Activated CD4-positive, CD25-positive, alpha-beta regulatory T cell treated with anti-CD3 and anti-CD28 coated beads, Interleukin-2, amount 50 U/mL, for 16 hours (primary cell): ENCODE data around the gene FSTL4.

Source experiments
- DNase-seq: peaks from one replicate; pipeline ENCODE4 v3.0.0-alpha.2; 2020; ENCODE audit warnings: low read depth, low spot score

The FSTL4 gene

GRCh38 chr5:133195250-133195649 is 417.1 kb downstream of the FSTL4 start:
- DNase-seq = no peak

- no peak for DNase-seq
These were observed 418.5 kb downstream of the FSTL4 start for GRCh38 chr5:133193794-133194193.

- DNase-seq = no peak
These were observed 419.6 kb downstream of the FSTL4 start for GRCh38 chr5:133192716-133193115.

GRCh38 chr5:133189881-133190280 is 422.5 kb downstream of the FSTL4 start:
- no peak for DNase-seq

- no peak for DNase-seq
These were observed 432.9 kb downstream of the FSTL4 start for GRCh38 chr5:133179405-133179804.

- peak; percentile 14 for DNase-seq
These were observed 441.5 kb downstream of the FSTL4 start for GRCh38 chr5:133170756-133171387.

- DNase-seq = no peak
These were observed 447.6 kb downstream of the FSTL4 start for GRCh38 chr5:133164759-133165158.

GRCh38 chr5:133163839-133164238 is 448.5 kb downstream of the FSTL4 start:
- DNase-seq = no peak

- DNase-seq = no peak
These were observed 452.8 kb downstream of the FSTL4 start for GRCh38 chr5:133159543-133159942.

GRCh38 chr5:133155326-133155969 is 456.9 kb downstream of the FSTL4 start:
- no peak for DNase-seq

GRCh38 chr5:133154274-133155075 is 457.9 kb downstream of the FSTL4 start:
- DNase-seq = no peak

GRCh38 chr5:133150909-133151544 is 461.3 kb downstream of the FSTL4 start:
- DNase-seq = no peak

GRCh38 chr5:133149345-133149744 is 463.0 kb downstream of the FSTL4 start:
- DNase-seq = no peak

- no peak for DNase-seq
These were observed 464.4 kb downstream of the FSTL4 start for GRCh38 chr5:133147815-133148567.

- no peak for DNase-seq
These were observed 464.9 kb downstream of the FSTL4 start for GRCh38 chr5:133147411-133147810.
